Neuron (in vitro differentiated cells): ENCODE results near the gene STK32B.

Experiments
- H2AFZ ChIP-seq: one replicate; pipeline ENCODE4 v1.6.1; 2013; ENCODE audit warnings: low read depth, mild to moderate bottlenecking, inconsistent platforms, low read length, moderate library complexity
- H3K27me3 ChIP-seq: one replicate; pipeline ENCODE4 v1.6.1; 2013; ENCODE audit warnings: low read length; ENCODE audit not compliant: insufficient read depth
- H3K36me3 ChIP-seq: one replicate; pipeline ENCODE4 v1.6.1; 2013; ENCODE audit warnings: low read length; ENCODE audit not compliant: insufficient read depth
- H3K4me1 ChIP-seq: one replicate; pipeline ENCODE4 v1.6.1; 2013; ENCODE audit warnings: low read length; ENCODE audit not compliant: insufficient read depth
- H3K4me3 ChIP-seq: 2 replicates; pipeline ENCODE4 v1.5.1; 2013; ENCODE audit warnings: mild to moderate bottlenecking, low read length, moderate library complexity
- H3K9me3 ChIP-seq: one replicate; pipeline ENCODE4 v1.6.1; 2013; ENCODE audit warnings: low read length

Gene STK32B

GRCh38 chr4:5143306-5143861, 92.1 kb downstream of the STK32B start:
- no peaks in the 10 kb centered on the region for H3K36me3 ChIP-seq
- H2AFZ ChIP-seq = no peak overlapping the region
- no peaks in the 10 kb centered on the region for H3K9me3 ChIP-seq
- H3K4me1 ChIP-seq = no peaks in the 10 kb centered on the region
- no peak overlapping the region for H3K4me3 ChIP-seq
- H3K27me3 ChIP-seq = no peaks in the 10 kb centered on the region

GRCh38 chr4:5143940-5144339, 92.7 kb downstream of the STK32B start:
- Histone ChIP-seq H3K4me1 (no peaks in the 10 kb centered on the region), H3K27me3 (no peaks in the 10 kb centered on the region), H3K4me3 (no peak overlapping the region), H2AFZ (no peak overlapping the region), H3K36me3 (no peaks in the 10 kb centered on the region), H3K9me3 (no peaks in the 10 kb centered on the region)

GRCh38 chr4:5144384-5144783, 93.1 kb downstream of the STK32B start:
- Histone ChIP-seq H2AFZ (no peak overlapping the region), H3K36me3 (no peaks in the 10 kb centered on the region), H3K9me3 (no peaks in the 10 kb centered on the region), H3K4me1 (no peaks in the 10 kb centered on the region), H3K4me3 (no peak overlapping the region), H3K27me3 (no peaks in the 10 kb centered on the region)

- H3K4me1 ChIP-seq = no peaks in the 10 kb centered on the region
- no peak overlapping the region for H3K4me3 ChIP-seq
- H3K27me3 ChIP-seq = no peaks in the 10 kb centered on the region
- no peaks in the 10 kb centered on the region for H3K9me3 ChIP-seq
- H2AFZ ChIP-seq = no peak overlapping the region
- H3K36me3 ChIP-seq = no peaks in the 10 kb centered on the region
Observed at GRCh38 chr4:5146248-5146647, 95.0 kb downstream of the STK32B start.

GRCh38 chr4:5152521-5152920, 101.2 kb downstream of the STK32B start:
- no peaks in the 10 kb centered on the region for H3K4me1 ChIP-seq
- H3K27me3 ChIP-seq = no peaks in the 10 kb centered on the region
- H3K9me3 ChIP-seq = no peaks in the 10 kb centered on the region
- no peaks in the 10 kb centered on the region for H3K36me3 ChIP-seq
- H2AFZ ChIP-seq = no peak overlapping the region
- H3K4me3 ChIP-seq = no peak overlapping the region

GRCh38 chr4:5156682-5157081, 105.4 kb downstream of the STK32B start:
- no peaks in the 10 kb centered on the region for H3K27me3 ChIP-seq
- H2AFZ ChIP-seq = no peak overlapping the region
- no peaks in the 10 kb centered on the region for H3K36me3 ChIP-seq
- H3K4me3 ChIP-seq = no peak overlapping the region
- H3K9me3 ChIP-seq = no peaks in the 10 kb centered on the region
- H3K4me1 ChIP-seq = no peaks in the 10 kb centered on the region

- Histone ChIP-seq H3K4me3 (no peak overlapping the region), H3K36me3 (no peaks in the 10 kb centered on the region), H3K27me3 (no peaks in the 10 kb centered on the region), H3K9me3 (no peaks in the 10 kb centered on the region), H2AFZ (no peak overlapping the region), H3K4me1 (no peaks in the 10 kb centered on the region)
Observed at GRCh38 chr4:5157791-5158770, 106.8 kb downstream of the STK32B start.

GRCh38 chr4:5158825-5159224, 107.5 kb downstream of the STK32B start:
- Histone ChIP-seq H3K27me3 (no peaks in the 10 kb centered on the region), H3K9me3 (no peaks in the 10 kb centered on the region)

GRCh38 chr4:5160668-5161067, 109.4 kb downstream of the STK32B start:
- Histone ChIP-seq H2AFZ (no peak overlapping the region), H3K27me3 (no peaks in the 10 kb centered on the region), H3K9me3 (no peaks in the 10 kb centered on the region), H3K4me3 (no peak overlapping the region), H3K4me1 (no peaks in the 10 kb centered on the region), H3K36me3 (no peaks in the 10 kb centered on the region)

More at GRCh38 chr4:5158825-5159224, 107.5 kb downstream of the STK32B start:
- Histone ChIP-seq H3K4me1 (no peaks in the 10 kb centered on the region), H3K36me3 (no peaks in the 10 kb centered on the region), H2AFZ (no peak overlapping the region), H3K4me3 (no peak overlapping the region)

GRCh38 chr4:5162909-5163508, 111.7 kb downstream of the STK32B start:
- Histone ChIP-seq H3K9me3 (no peaks in the 10 kb centered on the region), H3K27me3 (no peaks in the 10 kb centered on the region), H3K4me3 (no peak overlapping the region), H3K4me1 (no peaks in the 10 kb centered on the region), H2AFZ (no peak overlapping the region), H3K36me3 (no peaks in the 10 kb centered on the region)

GRCh38 chr4:5164221-5164912, 113.1 kb downstream of the STK32B start:
- H3K27me3 ChIP-seq = no peaks in the 10 kb centered on the region
- H3K9me3 ChIP-seq = no peaks in the 10 kb centered on the region
- H3K36me3 ChIP-seq = no peaks in the 10 kb centered on the region
- H3K4me3 ChIP-seq = no peak overlapping the region
- H3K4me1 ChIP-seq = no peaks in the 10 kb centered on the region
- H2AFZ ChIP-seq = no peak overlapping the region

- no peaks in the 10 kb centered on the region for H3K9me3 ChIP-seq
- no peak overlapping the region for H2AFZ ChIP-seq
- no peak overlapping the region for H3K4me3 ChIP-seq
- no peaks in the 10 kb centered on the region for H3K27me3 ChIP-seq
- no peaks in the 10 kb centered on the region for H3K4me1 ChIP-seq
- H3K36me3 ChIP-seq = no peaks in the 10 kb centered on the region
Observed at GRCh38 chr4:5165420-5166369, 114.4 kb downstream of the STK32B start.
